Mesothelial cell of epicardium (in vitro differentiated cells): Measurements from ENCODE around the gene CHCHD10. TPM values are rescaled to one million over a fixed set of nuclear protein-coding genes. Genes with fewer than 3 reads are reported as not detected.

Experiments used
- DNase-seq, 2 experiments: peaks; one replicate each; pipeline ENCODE4 v3.0.0; 2021; ENCODE audit warnings: low spot score in 2 of 2; ENCODE audit not compliant: unreplicated experiment in 2 of 2
- H3K27ac Mint-ChIP-seq: 2 replicates; pipeline ENCODE4 v1.8.0; 2021; ENCODE audit warnings: mixed read lengths
- H3K27me3 Mint-ChIP-seq: 2 replicates; pipeline ENCODE4 v1.8.0; 2021; ENCODE audit warnings: low read depth, mixed read lengths
- H3K36me3 Mint-ChIP-seq: 2 replicates; pipeline ENCODE4 v1.8.0; 2021; ENCODE audit warnings: mixed read lengths
- H3K4me1 Mint-ChIP-seq: 2 replicates; pipeline ENCODE4 v1.8.0; 2021; ENCODE audit warnings: mixed read lengths
- H3K4me3 Mint-ChIP-seq: 2 replicates; pipeline ENCODE4 v1.8.0; 2021; ENCODE audit warnings: mild to moderate bottlenecking, moderate library complexity, mixed read lengths
- H3K9me3 Mint-ChIP-seq: 2 replicates; pipeline ENCODE4 v1.8.0; 2021; ENCODE audit warnings: mixed read lengths
- CTCF ChIP-seq: fragments of 200-600 bp; sonication (generic); IDR thresholded peaks from one replicate; pipeline ENCODE4 v1.5.0; 2021; ENCODE audit warnings: antibody characterized with exemption; ENCODE audit not compliant: unreplicated experiment
- total RNA-seq: library from RNA; stranded (reverse); gene quantifications from 3 replicates; pipeline ENCODE4 v1.2.1, GENCODE V29; 2021

CHCHD10 gene
- total RNA-seq, 1 donor from 2014 or later: 61.8 TPM

GRCh38 chr22:23753385-23753784 lies 14.4 kb downstream of the CHCHD10 start:
- peak overlapping the region; percentile 9 for H3K27ac Mint-ChIP-seq
- peaks cover 18% of the 10 kb centered on the region for H3K4me1 Mint-ChIP-seq
- no peaks in the 10 kb centered on the region for H3K27me3 Mint-ChIP-seq
- no peaks in the 10 kb centered on the region for H3K36me3 Mint-ChIP-seq
- no peaks in the 10 kb centered on the region for H3K9me3 Mint-ChIP-seq
- no peak for TF ChIP-seq CTCF
- H3K4me3 Mint-ChIP-seq: peak overlapping the region; percentile 13
- no peak for DNase-seq

DNA sequence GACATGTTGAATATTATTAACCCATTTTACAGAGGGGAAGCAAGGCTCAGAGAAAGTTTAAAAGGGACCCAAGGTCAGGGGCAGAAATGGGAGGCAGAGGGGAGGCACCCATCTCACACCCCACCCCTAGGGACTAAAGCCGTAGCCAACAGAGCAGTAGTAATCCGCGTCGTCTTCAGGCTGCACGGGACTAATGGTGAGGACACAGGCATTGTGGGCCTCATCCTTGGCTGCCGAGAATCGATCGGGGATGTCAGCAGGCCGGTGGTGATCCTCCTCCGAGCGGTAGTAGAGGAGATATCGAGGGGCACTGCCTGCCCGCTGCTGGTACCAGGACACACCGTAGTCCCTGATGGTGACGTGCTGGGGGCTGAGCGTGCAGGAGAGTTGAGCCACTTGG lies 15.0 kb downstream of the CHCHD10 start:
- DNase-seq: no peak
- Mint-ChIP-seq H3K27ac (no peak overlapping the region), H3K27me3 (no peaks in the 10 kb centered on the region), H3K4me3 (peak overlapping the region; percentile 57), H3K9me3 (no peaks in the 10 kb centered on the region), H3K4me1 (peaks cover 18% of the 10 kb centered on the region), H3K36me3 (no peaks in the 10 kb centered on the region)
- no peak for TF ChIP-seq CTCF

DNA sequence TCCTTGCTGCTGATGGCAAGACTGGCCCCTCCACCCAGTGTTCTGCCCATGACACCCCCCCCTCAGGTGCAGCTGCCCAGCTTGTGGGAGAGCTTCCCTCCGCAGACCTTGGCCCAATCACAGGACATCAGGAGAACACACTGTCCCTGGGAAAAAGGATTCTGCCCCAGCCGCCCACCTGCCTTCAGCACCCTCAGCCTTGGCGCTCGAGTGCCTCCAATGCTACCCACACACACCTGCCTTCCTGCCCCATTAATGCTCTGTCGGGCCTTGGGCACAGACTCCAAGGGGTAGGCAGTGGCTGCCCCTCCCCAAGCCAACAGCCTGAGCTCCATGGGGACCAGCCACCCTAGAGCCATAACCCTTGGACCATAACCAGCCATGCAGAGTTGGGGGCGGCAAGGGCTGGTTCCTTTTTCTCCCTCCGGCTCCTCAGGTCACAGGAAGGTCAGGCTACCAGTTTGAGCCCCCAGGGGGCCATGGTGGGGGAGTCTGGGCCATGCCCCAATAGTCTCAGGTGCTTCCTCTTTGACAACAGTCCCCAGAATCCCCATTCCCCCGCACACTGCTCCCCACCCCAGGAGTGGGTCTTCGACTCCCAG lies 15.6 kb downstream of the CHCHD10 start:
- no peak for DNase-seq
- Mint-ChIP-seq H3K4me1 (peaks cover 18% of the 10 kb centered on the region), H3K27me3 (no peaks in the 10 kb centered on the region), H3K27ac (peak overlapping the region; percentile 71), H3K36me3 (no peaks in the 10 kb centered on the region), H3K4me3 (peak overlapping the region; percentile 57), H3K9me3 (no peaks in the 10 kb centered on the region)
- TF ChIP-seq CTCF: no peak

GRCh38 chr22:23751441-23751996 lies 16.3 kb downstream of the CHCHD10 start:
- TF ChIP-seq CTCF: no peak
- H3K9me3 Mint-ChIP-seq: no peaks in the 10 kb centered on the region
- H3K27me3 Mint-ChIP-seq: no peaks in the 10 kb centered on the region
- H3K27ac Mint-ChIP-seq: peak overlapping the region; percentile 90
- peaks cover 18% of the 10 kb centered on the region for H3K4me1 Mint-ChIP-seq
- peak overlapping the region; percentile 74 for H3K4me3 Mint-ChIP-seq
- peaks cover 4% of the 10 kb centered on the region for H3K36me3 Mint-ChIP-seq
- no peak for DNase-seq

GRCh38 chr22:23750714-23751440 lies 16.9 kb downstream of the CHCHD10 start, which contains the start of gene ZNF70:
Gene ZNF70 (minus strand): TSS chr22:23751112. CDS start chr22:23745140, 5,972 bp downstream.
- Mint-ChIP-seq H3K9me3 (no peaks in the 10 kb centered on the region), H3K4me1 (peaks cover 18% of the 10 kb centered on the region), H3K4me3 (peak within 1 kb of the TSS; percentile 76), H3K27me3 (no peaks in the 10 kb centered on the region), H3K27ac (peak within 1 kb of the TSS; percentile 96), H3K36me3 (peaks cover 8% of the 10 kb centered on the region)
- DNase-seq: peak; percentile 88
- TF ChIP-seq CTCF: no peak
